Stimulated activated CD8-positive, alpha-beta memory T cell treated with anti-CD3 and anti-CD28 coated beads, Interleukin-12 subunit alpha, Interleukin-12 subunit beta, amount 100 ng/mL, for 24 hours (primary cell): ENCODE results near the gene UAP1.
"Not testable (repeated sequence)": the region's sequence is repeated elsewhere in the genome, so short reads cannot be mapped to it uniquely, and the experiment has no call there.

Experiments
- DNase-seq: peaks from one replicate; pipeline ENCODE4 v3.0.0-alpha.2; 2020; ENCODE audit errors: extremely low read depth

Gene UAP1

GRCh38 chr1:162565460-162565859 is 3.9 kb downstream of the UAP1 start:
- no peak for DNase-seq

- DNase-seq: no peak
Measured at GRCh38 chr1:162566870-162567269, 5.3 kb downstream of the UAP1 start.

- no peak for DNase-seq
Measured at GRCh38 chr1:162568802-162569201, 7.3 kb downstream of the UAP1 start.

- DNase-seq: no peak
Measured at GRCh38 chr1:162570718-162571117, 9.2 kb downstream of the UAP1 start.

GRCh38 chr1:162571121-162571520 is 9.6 kb downstream of the UAP1 start:
- DNase-seq: not testable (repeated sequence)

- no peak for DNase-seq
Measured at GRCh38 chr1:162571696-162572095, 10.2 kb downstream of the UAP1 start.

- no peak for DNase-seq
Measured at GRCh38 chr1:162573136-162573535, 11.6 kb downstream of the UAP1 start.

GRCh38 chr1:162578071-162578700 is 16.7 kb downstream of the UAP1 start:
- no peak for DNase-seq

- DNase-seq: no peak
Measured at GRCh38 chr1:162578936-162579335, 17.4 kb downstream of the UAP1 start.

GRCh38 chr1:162580308-162580707 is 18.8 kb downstream of the UAP1 start:
- DNase-seq: no peak

- not testable (repeated sequence) for DNase-seq
Measured at GRCh38 chr1:162582901-162583300, 21.4 kb downstream of the UAP1 start.

- not testable (repeated sequence) for DNase-seq
Measured at GRCh38 chr1:162585101-162585500, 23.6 kb downstream of the UAP1 start.

GRCh38 chr1:162587347-162587746 is 25.8 kb downstream of the UAP1 start:
- DNase-seq: no peak

GRCh38 chr1:162587761-162588260 is 26.3 kb downstream of the UAP1 start:
- DNase-seq: no peak

- no peak for DNase-seq
Measured at GRCh38 chr1:162590101-162590500, 28.6 kb downstream of the UAP1 start.

GRCh38 chr1:162590686-162591085 is 29.2 kb downstream of the UAP1 start:
- no peak for DNase-seq

- no peak for DNase-seq
Measured at GRCh38 chr1:162596514-162597170, 35.1 kb downstream of the UAP1 start.

- no peak for DNase-seq
Measured at GRCh38 chr1:162599451-162599850, 37.9 kb downstream of the UAP1 start.

- DNase-seq: not testable (repeated sequence)
Measured at GRCh38 chr1:162603117-162603516, 41.6 kb downstream of the UAP1 start.

- no peak for DNase-seq
Measured at GRCh38 chr1:162605225-162605927, 43.9 kb downstream of the UAP1 start.

GRCh38 chr1:162609306-162609705 is 47.8 kb downstream of the UAP1 start:
- no peak for DNase-seq

- no peak for DNase-seq
Measured at GRCh38 chr1:162612606-162613400, 51.3 kb downstream of the UAP1 start.
